K562 (cell line): ENCODE measurements around the gene TARS3. TPM values are rescaled to one million over a fixed set of nuclear protein-coding genes. Genes with fewer than 3 reads are reported as not detected.

Experiments
- ATAC-seq: fragments of 200-7000 bp; cut with Tn5 transposase; 3 replicates; pipeline ENCODE4 v1.9.1; 2020; ENCODE audit warnings: moderate library complexity
- BruUV-seq: library from RNA; stranded (reverse); fragments of 400-500 nt; replicated peaks from 2 replicates; lab custom pipeline; 2021; lab: Mats Ljungman, UMichigan
- CTCF ChIA-PET: fragments of 300-600 bp; formaldehyde crosslinking; extraction: SDS; loops from one replicate; lab custom pipeline; 2021; ENCODE audit warnings: low intra/inter-chr PET ratio; lab: Yijun Ruan, JAX
- POLR2A ChIA-PET: fragments of 300-600, 350-650 bp; sonication (Branson Sonifier 250); formaldehyde crosslinking; extraction: SDS; loops from one replicate; lab custom pipeline; 2021; ENCODE audit warnings: antibody characterized with exemption, inconsistent platforms; lab: Yijun Ruan, JAX
- DNase-seq, 4 experiments: peaks; one replicate each; pipeline versions ENCODE4 v3.0.0 to v3.0.0-alpha.2; 2011 to 2018; ENCODE audit warnings: low spot score in 3 of 4, mixed read lengths in 3 of 4; ENCODE audit errors: extremely low read depth in 1 of 4
- FAIRE-seq: peaks from 2 replicates; lab custom pipeline; 2011; peaks lifted over from hg19 to GRCh38; lab: Jason Lieb, UNC
- H2AFZ ChIP-seq: 2 replicates; pipeline ENCODE4 v1.6.0; 2011; ENCODE audit warnings: low read depth, low read length, control low read depth, inconsistent platforms
- H3K27ac ChIP-seq: fragments of 200-600 bp; 3 replicates; pipeline ENCODE4 v1.8.0; 2011; ENCODE audit warnings: low read depth, mild to moderate bottlenecking, control low read depth, inconsistent platforms, low read length, moderate library complexity, mixed read lengths; ENCODE audit errors: extremely low read depth
- H3K27me3 ChIP-seq, 2 experiments: fragments of 300-600 bp in 1 of 2; 2 replicates in 1 of 2; 3 replicates in 1 of 2; pipeline versions ENCODE4 v1.6.0 to v1.8.0; 2011; ENCODE audit warnings: inconsistent platforms in 2 of 2, low read length in 2 of 2, mild to moderate bottlenecking in 1 of 2, mixed read lengths in 1 of 2, moderate library complexity in 1 of 2; ENCODE audit not compliant: control insufficient read depth in 2 of 2, insufficient read depth in 2 of 2
- H3K36me3 ChIP-seq: fragments of 300-600 bp; 3 replicates; pipeline ENCODE4 v1.8.0; 2011; ENCODE audit warnings: mild to moderate bottlenecking, low read length, inconsistent platforms; ENCODE audit not compliant: control insufficient read depth, insufficient read depth
- H3K4me1 ChIP-seq, 2 experiments: fragments of 200-600 bp in 1 of 2; replicated peaks in 1 of 2; 2 replicates in 1 of 2; 3 replicates in 1 of 2; pipeline versions ENCODE4 v1.5.1 to v1.8.0; 2011; ENCODE audit warnings: inconsistent platforms in 2 of 2, low read length in 2 of 2, mild to moderate bottlenecking in 1 of 2, mixed read lengths in 1 of 2, moderate library complexity in 1 of 2; ENCODE audit not compliant: control insufficient read depth in 2 of 2, insufficient read depth in 2 of 2
- H3K4me2 ChIP-seq: 2 replicates; pipeline ENCODE4 v1.6.1; 2011; ENCODE audit warnings: low read length, control low read depth, inconsistent platforms, mixed read lengths; ENCODE audit not compliant: insufficient read depth
- H3K4me3 ChIP-seq: fragments of 200-600 bp; sonication (generic), shearing (Covaris generic); 2 replicates; pipeline ENCODE4 v1.5.1; 2016; ENCODE audit warnings: control low read depth, inconsistent platforms
- H3K79me2 ChIP-seq: fragments of 200-600 bp; 3 replicates; pipeline ENCODE4 v1.8.0; 2011; ENCODE audit warnings: low read length, inconsistent platforms; ENCODE audit not compliant: control insufficient read depth, insufficient read depth
- H3K9ac ChIP-seq, 2 experiments: 2 replicates each; pipeline versions ENCODE4 v1.6.0 to v1.6.1; 2011; ENCODE audit warnings: low read depth in 2 of 2, low read length in 2 of 2, control low read depth in 1 of 2, inconsistent platforms in 1 of 2, mild to moderate bottlenecking in 1 of 2, mixed read lengths in 1 of 2; ENCODE audit not compliant: insufficient read depth in 1 of 2
- H3K9me1 ChIP-seq: one replicate; pipeline ENCODE4 v1.6.0; 2011; ENCODE audit warnings: inconsistent platforms, mild to moderate bottlenecking, low read length, moderate library complexity; ENCODE audit not compliant: control insufficient read depth, insufficient read depth
- H3K9me3 ChIP-seq: replicated peaks from 2 replicates; pipeline ENCODE4 v1.5.1; 2011; ENCODE audit warnings: low read depth, low read length, inconsistent platforms; ENCODE audit not compliant: control insufficient read depth, insufficient read depth
- H4K20me1 ChIP-seq: replicated peaks from 2 replicates; pipeline ENCODE4 v1.6.1; 2011; ENCODE audit warnings: low read length, inconsistent platforms, mixed read lengths; ENCODE audit not compliant: control insufficient read depth, insufficient read depth
- BACH1 ChIP-seq: fragments of 200-800 bp; sonication (Bioruptor generic); IDR thresholded peaks from 2 replicates; pipeline ENCODE4 v1.6.1; 2016; ENCODE audit warnings: missing genetic modification characterization, missing compliant biosample characterization
- BCOR ChIP-seq: fragments of 450-650 bp; IDR thresholded peaks from 2 replicates; pipeline ENCODE4 v1.6.1; 2016
- CCAR2 ChIP-seq: fragments of 200-400 bp; formaldehyde crosslinking; IDR thresholded peaks from 2 replicates; pipeline ENCODE4 v1.6.1; 2017; ENCODE audit warnings: mild to moderate bottlenecking, low read depth, low read length
- EP400 ChIP-seq: fragments of 450-650 bp; IDR thresholded peaks from 2 replicates; pipeline ENCODE4 v1.6.1; 2017; ENCODE audit warnings: antibody characterized with exemption, mild to moderate bottlenecking, moderate library complexity
- HDGF ChIP-seq: fragments of 450-650 bp; IDR thresholded peaks from 2 replicates; pipeline ENCODE4 v1.6.1; 2016
- KDM1A ChIP-seq, 2 experiments: fragments of 450-650 bp; IDR thresholded peaks; 2 replicates each; pipeline ENCODE4 v1.6.1; 2016; ENCODE audit warnings: mild to moderate bottlenecking in 2 of 2
- NFIC ChIP-seq: fragments of 450-650 bp; IDR thresholded peaks from 2 replicates; pipeline ENCODE4 v1.6.1; 2017; ENCODE audit warnings: mild to moderate bottlenecking, inconsistent platforms
- PTRF ChIP-seq: fragments of 450-650 bp; IDR thresholded peaks from 2 replicates; pipeline ENCODE4 v1.6.1; 2016; ENCODE audit warnings: mild to moderate bottlenecking, missing genetic modification characterization, missing compliant biosample characterization
- RAD21 ChIP-seq, 2 experiments: fragments of 250-450 bp in 1 of 2; fragments of 450-650 bp in 1 of 2; sonication (Bioruptor Pico) in 1 of 2; formaldehyde crosslinking in 1 of 2; IDR thresholded peaks in 1 of 2; conservative IDR thresholded peaks in 1 of 2; 2 replicates each; pipeline versions ENCODE4 v1.4.0 to v1.8.0; 2020 to 2022; ENCODE audit warnings: mild to moderate bottlenecking in 2 of 2, moderate library complexity in 1 of 2
- RBM15 ChIP-seq: fragments of 200-400 bp; formaldehyde crosslinking; IDR thresholded peaks from 2 replicates; pipeline ENCODE4 v1.6.1; 2018; ENCODE audit warnings: mild to moderate bottlenecking, low read length, moderate library complexity; ENCODE audit not compliant: insufficient read depth
- ZBED1 ChIP-seq: IDR thresholded peaks from 2 replicates; pipeline ENCODE4 v1.6.1; 2014
- ZNF395 ChIP-seq: fragments of 200-800 bp; sonication (Bioruptor generic); IDR thresholded peaks from 2 replicates; pipeline ENCODE4 v1.6.1; 2017; ENCODE audit warnings: missing genetic modification characterization, missing compliant biosample characterization
- ZZZ3 ChIP-seq: fragments of 450-650 bp; IDR thresholded peaks from 2 replicates; pipeline ENCODE4 v1.6.1; 2016; ENCODE audit warnings: antibody characterized with exemption, mild to moderate bottlenecking, moderate library complexity
- WGBS: fragments of 100-300 bp; shearing (Covaris generic); methylation state at CpG from one replicate; pipeline ENCODE4 v1.1.6; 2016; ENCODE audit warnings: low coverage, mixed read lengths; ENCODE audit not compliant: insufficient coverage; ENCODE audit errors: missing lambda C conversion rate; 5-methylcytosine and 5-hydroxymethylcytosine counted together
- in situ Hi-C: fragments of 300-500 bp; cut with MboI; formaldehyde crosslinking; loops from 4 replicates; pipeline ENCODE4 v1.15.0; 2018; ENCODE audit warnings: inconsistent platforms, mixed read lengths
- intact Hi-C: fragments of 100-400 bp; cut with micrococcal nuclease; formaldehyde crosslinking; loops from 2 replicates; pipeline ENCODE4 v1.14.2; 2022
- polyA plus RNA-seq, 8 experiments: library from polyadenylated mRNA; depleted of rRNA in 4 of 8; stranded (reverse) in 5 of 8; unstranded in 3 of 8; fragments of >200 nt; fragmentation: Nextera tagmentation in 2 of 8; fragmentation: Illumina TruSeq in 1 of 8; extraction: Ambion mirVana in 2 of 8; extraction: Trizol in 1 of 8; gene quantifications; 2 replicates each; pipeline versions ENCODE4 v1.2.1 to v1.2.3, GENCODE V29; 2011 to 2014; ENCODE audit warnings: inconsistent platforms in 1 of 8, missing spikeins in 1 of 8
- total RNA-seq, 7 experiments: library from RNA; depleted of rRNA in 6 of 7; stranded (reverse); fragments of >200 nt in 6 of 7; fragmentation: Illumina TruSeq in 2 of 7; extraction: Trizol in 2 of 7; gene quantifications; 2 replicates each; pipeline versions ENCODE4 v1.2.1 to v1.2.3, GENCODE V29; 2011 to 2021; ENCODE audit warnings: low replicate concordance in 1 of 7
- TF ChIP-seq, protein P1 (sequence below), 2 experiments: IDR thresholded peaks in 1 of 2; conservative IDR thresholded peaks in 1 of 2; 2 replicates each; pipeline ENCODE4 v1.6.1; 2016; ENCODE audit warnings: low read depth in 2 of 2, mild to moderate bottlenecking in 1 of 2, missing compliant biosample characterization in 1 of 2, missing genetic modification characterization in 1 of 2, moderate library complexity in 1 of 2
- TF ChIP-seq, protein P2 (sequence below), 3 experiments: IDR thresholded peaks in 2 of 3; conservative IDR thresholded peaks in 1 of 3; 2 replicates each; pipeline ENCODE4 v1.5.1; 2011 to 2012; ENCODE audit warnings: low read length in 3 of 3, mild to moderate bottlenecking in 3 of 3, control low read depth in 2 of 3, improper control_type of control experiment in 1 of 3, inconsistent platforms in 1 of 3, low read depth in 1 of 3, mixed read lengths in 1 of 3, moderate library complexity in 1 of 3; ENCODE audit not compliant: insufficient read depth in 2 of 3

TARS3 gene
- total and polyA plus RNA-seq, 9 of the 15 experiments (the other 6 are each of a cell fraction or from before 2014, with no cell fraction given): 2.1 to 14.7 (median 9.8) TPM

GRCh38 chr15:101664303-101664913, 59.9 kb downstream of the TARS3 start (continued):
- TF ChIP-seq CCAR2 (no peak), NFIC (0 out of 2 replicates have a peak, but pooled peaks have one; percentile 17), RAD21 (CRISPR knock-in tag; conservative IDR thresholded peaks at IDR 0.05 in 1 of 2, IDR thresholded peaks at IDR 0.05 in 1 of 2) (peak in 1 of 2 experiments; percentile 40; a peak in 2 of 4 replicates)

GRCh38 chr15:101662203-101662602, 62.1 kb downstream of the TARS3 start:
- Histone ChIP-seq H3K27ac (no peak overlapping the region), H2AFZ (no peak overlapping the region), H3K9me3 (no peaks in the 10 kb centered on the region), H3K4me1 (peaks cover 2 to 7% of the 10 kb centered on the region in 2 experiments; a peak in 4 of 5 replicates), H3K4me3 (no peak overlapping the region), H3K36me3 (peaks cover 9% of the 10 kb centered on the region; the same call in 1 of the 3 replicates), H3K9me1 (no peaks in the 10 kb centered on the region), H3K79me2 (no peaks in the 10 kb centered on the region), H4K20me1 (no peaks in the 10 kb centered on the region), H3K4me2 (no peak overlapping the region), H3K9ac (no peak overlapping the region), H3K27me3 (no peaks in the 10 kb centered on the region)
- in situ Hi-C loops: no loop called here
- 80% methylated on average over 1 of the region's 1 CpG for WGBS
- no peak for DNase-seq
- intact Hi-C loops: no loop called here
- FAIRE-seq: no peak
- no TSS peak for BruUV-seq
- no peak for ATAC-seq
- POLR2A ChIA-PET: no interaction called here
- CTCF ChIA-PET: no interaction called here
- TF ChIP-seq PTRF (tag) (no peak), RBM15 (no peak), BACH1 (no peak), ZBED1 (no peak), BCOR (no peak), HDGF (no peak), ZNF395 (CRISPR knock-in tag) (no peak), EP400 (no peak), ZZZ3 (no peak), KDM1A (IDR thresholded peaks at IDR 0.05) (no peak)
- TF ChIP-seq, protein P1, sequence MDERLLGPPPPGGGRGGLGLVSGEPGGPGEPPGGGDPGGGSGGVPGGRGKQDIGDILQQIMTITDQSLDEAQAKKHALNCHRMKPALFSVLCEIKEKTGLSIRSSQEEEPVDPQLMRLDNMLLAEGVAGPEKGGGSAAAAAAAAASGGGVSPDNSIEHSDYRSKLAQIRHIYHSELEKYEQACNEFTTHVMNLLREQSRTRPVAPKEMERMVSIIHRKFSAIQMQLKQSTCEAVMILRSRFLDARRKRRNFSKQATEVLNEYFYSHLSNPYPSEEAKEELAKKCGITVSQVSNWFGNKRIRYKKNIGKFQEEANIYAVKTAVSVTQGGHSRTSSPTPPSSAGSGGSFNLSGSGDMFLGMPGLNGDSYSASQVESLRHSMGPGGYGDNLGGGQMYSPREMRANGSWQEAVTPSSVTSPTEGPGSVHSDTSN (CRISPR knock-in tag; IDR thresholded peaks at IDR 0.05; ENCODE audit: low read depth): no peak
- TF ChIP-seq, protein P1 (tag; conservative IDR thresholded peaks at IDR 0.05; ENCODE audit: low read depth): no peak
- TF ChIP-seq, protein P2, sequence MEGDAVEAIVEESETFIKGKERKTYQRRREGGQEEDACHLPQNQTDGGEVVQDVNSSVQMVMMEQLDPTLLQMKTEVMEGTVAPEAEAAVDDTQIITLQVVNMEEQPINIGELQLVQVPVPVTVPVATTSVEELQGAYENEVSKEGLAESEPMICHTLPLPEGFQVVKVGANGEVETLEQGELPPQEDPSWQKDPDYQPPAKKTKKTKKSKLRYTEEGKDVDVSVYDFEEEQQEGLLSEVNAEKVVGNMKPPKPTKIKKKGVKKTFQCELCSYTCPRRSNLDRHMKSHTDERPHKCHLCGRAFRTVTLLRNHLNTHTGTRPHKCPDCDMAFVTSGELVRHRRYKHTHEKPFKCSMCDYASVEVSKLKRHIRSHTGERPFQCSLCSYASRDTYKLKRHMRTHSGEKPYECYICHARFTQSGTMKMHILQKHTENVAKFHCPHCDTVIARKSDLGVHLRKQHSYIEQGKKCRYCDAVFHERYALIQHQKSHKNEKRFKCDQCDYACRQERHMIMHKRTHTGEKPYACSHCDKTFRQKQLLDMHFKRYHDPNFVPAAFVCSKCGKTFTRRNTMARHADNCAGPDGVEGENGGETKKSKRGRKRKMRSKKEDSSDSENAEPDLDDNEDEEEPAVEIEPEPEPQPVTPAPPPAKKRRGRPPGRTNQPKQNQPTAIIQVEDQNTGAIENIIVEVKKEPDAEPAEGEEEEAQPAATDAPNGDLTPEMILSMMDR (IDR thresholded peaks at IDR 0.05 in 2 of 3, conservative IDR thresholded peaks at IDR 0.05 in 1 of 3; ENCODE audit: insufficient read depth in 2 of 3, low read depth in 1 of 3, low read length in 3 of 3): no peak
